Activated T-cell treated with anti-CD3 and anti-CD28 coated beads for 24 hours (primary cell): Measurements from ENCODE around the gene TMEM39A.

Source experiments
- DNase-seq: peaks from one replicate; pipeline ENCODE4 v3.0.0-alpha.2; 2020; ENCODE audit warnings: low read depth

The TMEM39A gene, protein sequence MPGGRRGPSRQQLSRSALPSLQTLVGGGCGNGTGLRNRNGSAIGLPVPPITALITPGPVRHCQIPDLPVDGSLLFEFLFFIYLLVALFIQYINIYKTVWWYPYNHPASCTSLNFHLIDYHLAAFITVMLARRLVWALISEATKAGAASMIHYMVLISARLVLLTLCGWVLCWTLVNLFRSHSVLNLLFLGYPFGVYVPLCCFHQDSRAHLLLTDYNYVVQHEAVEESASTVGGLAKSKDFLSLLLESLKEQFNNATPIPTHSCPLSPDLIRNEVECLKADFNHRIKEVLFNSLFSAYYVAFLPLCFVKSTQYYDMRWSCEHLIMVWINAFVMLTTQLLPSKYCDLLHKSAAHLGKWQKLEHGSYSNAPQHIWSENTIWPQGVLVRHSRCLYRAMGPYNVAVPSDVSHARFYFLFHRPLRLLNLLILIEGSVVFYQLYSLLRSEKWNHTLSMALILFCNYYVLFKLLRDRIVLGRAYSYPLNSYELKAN

GRCh38 chr3:119463171-119464169, at the start of gene TMEM39A:
Gene TMEM39A (minus strand): TSS chr3:119463615. CDS start chr3:119462074, 1,541 bp downstream.
- DNase-seq, result peak; percentile 98

DNA sequence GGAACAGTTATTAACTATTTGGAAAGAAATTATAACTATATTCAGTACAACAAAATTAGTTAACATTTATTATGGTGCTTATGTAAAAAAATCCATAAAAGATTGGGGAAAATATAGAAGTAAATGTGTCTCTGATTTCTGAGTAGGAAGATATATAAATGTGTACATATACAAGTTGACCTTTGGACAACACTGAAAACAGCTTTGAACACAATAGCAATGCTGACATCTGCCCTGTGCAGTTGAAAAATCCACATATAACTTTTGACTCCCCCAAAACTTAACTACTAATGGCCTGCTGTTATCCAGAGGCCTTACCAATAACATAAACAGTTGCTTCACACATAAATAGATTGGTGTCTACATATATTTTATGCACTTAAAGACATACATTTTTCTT, 47.3 kb upstream of the TMEM39A start:
- no peak for DNase-seq

DNA sequence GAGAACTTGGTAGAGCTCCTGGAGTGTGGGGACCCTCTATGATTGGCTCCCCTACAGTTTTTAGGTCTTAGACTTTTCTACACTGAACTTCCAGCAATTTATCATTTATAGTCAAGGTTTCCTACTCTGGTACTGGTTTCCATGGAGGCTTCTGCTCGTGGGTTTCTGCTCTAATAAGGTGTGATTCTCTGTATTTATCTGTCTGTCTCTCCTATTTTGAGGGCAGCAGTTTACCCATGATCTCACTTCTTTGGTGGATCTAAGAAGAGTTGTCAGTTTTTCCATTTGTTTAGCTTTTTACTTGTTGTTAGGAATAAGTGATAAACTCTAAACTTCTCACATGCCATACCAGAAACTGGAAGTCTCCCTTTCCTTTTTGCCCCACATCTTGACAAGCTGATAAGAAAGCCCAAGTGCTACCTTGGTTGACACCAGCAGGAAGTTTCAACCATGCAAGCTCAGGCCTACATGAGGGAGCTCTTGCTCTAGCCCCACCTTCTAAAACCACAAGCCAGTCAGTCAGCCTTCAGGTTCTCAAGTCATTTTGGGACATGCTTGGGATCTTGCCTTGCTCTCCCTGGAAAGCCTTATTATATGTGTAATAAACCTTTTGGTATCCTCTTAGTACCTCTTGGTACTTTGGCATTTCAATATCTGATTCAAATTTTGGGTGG, 44.9 kb upstream of the TMEM39A start:
- DNase-seq, result no peak

GRCh38 chr3:119507404-119507803, 44.0 kb upstream of the TMEM39A start:
- DNase-seq, result no peak

DNA sequence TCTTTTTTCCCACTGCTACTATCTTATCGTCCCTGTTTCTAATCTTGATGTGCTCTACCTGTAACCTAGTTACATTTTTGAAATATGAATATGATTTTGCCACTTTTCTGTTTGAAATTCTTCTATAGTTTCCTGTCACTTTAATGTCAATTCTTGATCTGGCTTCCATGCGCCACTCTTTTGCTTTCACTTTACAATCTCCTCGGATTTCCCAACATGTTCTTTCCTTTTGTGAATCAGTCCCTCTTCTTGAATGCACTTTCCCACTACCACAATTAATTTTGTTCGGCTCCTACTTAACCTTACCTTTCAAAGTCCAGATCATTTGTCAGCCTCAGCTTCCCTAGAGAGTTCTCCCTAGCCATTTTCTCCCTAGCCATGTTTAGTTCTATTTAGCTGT, 43.2 kb upstream of the TMEM39A start:
- DNase-seq, result no peak

GRCh38 chr3:119500901-119501300, 37.5 kb upstream of the TMEM39A start:
- no peak for DNase-seq

DNA sequence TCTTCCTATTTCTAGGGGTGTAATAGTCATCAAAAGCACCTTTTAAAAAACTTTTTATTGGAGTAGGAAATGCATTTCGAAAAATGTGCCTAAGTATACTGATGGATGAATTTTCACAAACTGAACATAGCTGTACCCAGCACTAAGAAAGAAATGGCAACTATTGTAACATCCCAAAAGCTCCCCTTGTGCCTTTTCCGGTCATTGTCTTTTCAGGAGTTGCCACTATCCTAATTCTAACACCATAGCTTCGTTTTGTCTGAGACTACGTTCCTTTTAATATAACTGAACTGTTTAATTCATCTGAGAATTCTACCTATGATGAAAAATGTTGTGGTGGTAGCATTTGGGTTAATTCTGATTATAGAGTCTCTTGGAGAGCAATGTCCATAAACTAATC, 36.9 kb upstream of the TMEM39A start:
- DNase-seq, result no peak

DNA sequence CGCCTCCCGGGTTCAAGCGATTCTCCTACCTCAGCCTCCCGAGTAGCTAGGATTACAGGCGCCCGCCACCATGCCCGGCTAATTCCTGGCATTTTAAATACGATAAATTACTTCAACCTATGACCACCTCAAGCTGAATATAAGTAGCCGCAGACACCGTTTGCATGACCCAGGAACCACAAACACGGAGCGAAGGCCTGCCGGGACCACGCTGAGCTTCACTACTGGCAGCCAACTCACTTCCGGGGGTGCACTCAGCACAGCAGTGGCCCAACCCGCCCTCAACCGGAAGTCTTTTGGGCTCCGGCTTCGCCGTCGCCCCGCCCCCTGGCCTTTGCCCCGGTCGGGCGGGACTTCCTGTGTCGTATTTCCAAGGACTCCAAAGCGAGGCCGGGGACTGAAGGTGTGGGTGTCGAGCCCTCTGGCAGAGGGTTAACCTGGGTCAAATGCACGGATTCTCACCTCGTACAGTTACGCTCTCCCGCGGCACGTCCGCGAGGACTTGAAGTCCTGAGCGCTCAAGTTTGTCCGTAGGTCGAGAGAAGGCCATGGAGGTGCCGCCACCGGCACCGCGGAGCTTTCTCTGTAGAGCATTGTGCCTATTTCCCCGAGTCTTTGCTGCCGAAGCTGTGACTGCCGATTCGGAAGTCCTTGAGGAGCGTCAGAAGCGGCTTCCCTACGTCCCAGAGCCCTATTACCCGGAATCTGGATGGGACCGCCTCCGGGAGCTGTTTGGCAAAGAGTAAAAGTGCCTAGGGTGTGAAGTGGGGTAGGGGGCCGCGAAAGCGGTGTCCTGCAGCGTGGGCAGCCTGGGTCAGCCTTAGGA, 35.0 kb upstream of the TMEM39A start, which contains the start of gene TIMMDC1:
TSS of gene TIMMDC1 (plus strand) at position 362 of the 826 bp plus-strand sequence. CDS start at position 549, 187 bp downstream.
- peak; percentile 97 for DNase-seq

DNA sequence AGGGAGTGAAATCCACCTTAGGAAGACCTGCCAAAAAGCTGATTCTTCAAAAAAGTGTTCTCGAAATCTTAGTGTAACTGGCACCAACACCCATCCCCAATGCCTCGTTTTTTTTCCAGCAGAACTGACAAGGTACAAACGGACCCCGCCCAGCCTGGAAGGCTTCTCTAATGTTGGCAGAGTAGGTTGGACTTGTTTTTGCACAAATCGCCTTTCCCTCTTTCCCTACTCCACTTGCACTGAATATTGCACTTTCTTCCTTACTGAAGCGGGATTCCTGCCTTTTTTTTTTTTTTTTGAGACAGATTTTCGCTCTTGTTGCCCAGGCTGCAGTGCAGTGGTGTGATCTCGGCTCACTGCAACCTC, 34.4 kb upstream of the TMEM39A start:
- no peak for DNase-seq

- DNase-seq, result no peak
These were observed 31.2 kb upstream of the TMEM39A start for GRCh38 chr3:119494597-119494996.

- no peak for DNase-seq
These were observed 29.4 kb upstream of the TMEM39A start for GRCh38 chr3:119492810-119493209.

- DNase-seq, result no peak
These were observed 28.7 kb upstream of the TMEM39A start for GRCh38 chr3:119492128-119492527.

DNA sequence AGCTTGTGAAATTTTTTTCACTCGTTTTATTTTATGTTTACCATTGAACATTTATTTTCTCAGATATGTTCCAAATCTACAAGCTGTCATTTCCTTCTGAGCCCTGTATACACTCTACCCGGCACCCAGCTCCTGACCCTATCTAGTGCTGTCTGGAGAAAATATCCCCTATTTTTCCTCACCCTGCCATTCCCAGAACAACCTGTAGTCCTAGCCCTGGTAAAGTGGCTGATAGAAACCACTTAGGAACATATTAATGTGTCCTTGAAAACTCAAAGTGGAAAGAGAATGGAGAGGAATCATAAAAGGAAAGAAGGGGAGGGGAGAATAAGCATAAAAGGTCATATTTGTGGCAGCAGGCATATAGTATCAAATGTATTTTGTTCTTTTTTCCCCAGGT, 26.7 kb upstream of the TMEM39A start:
- no peak for DNase-seq

DNA sequence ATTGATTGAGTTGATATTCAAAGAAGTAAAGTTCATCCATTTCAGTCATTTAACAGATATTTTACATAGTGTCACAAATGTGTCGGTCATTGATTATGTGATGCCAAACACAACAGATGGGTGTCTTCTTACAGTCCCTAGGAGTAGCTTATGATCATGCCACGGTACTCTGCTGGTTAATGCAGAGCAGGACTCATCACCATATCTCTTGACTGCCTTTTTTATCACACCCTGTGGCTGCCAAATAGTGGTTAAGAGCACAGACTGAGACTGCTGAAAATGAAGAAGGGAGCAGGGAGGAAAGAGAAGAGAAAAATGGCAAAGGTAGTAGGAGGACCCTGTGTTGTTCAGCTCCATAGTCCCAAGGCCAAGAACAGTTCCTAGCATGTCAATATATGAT, 22.1 kb upstream of the TMEM39A start:
- no peak for DNase-seq

GRCh38 chr3:119483101-119483500, 19.7 kb upstream of the TMEM39A start:
- no peak for DNase-seq

- no peak for DNase-seq
These were observed 17.7 kb upstream of the TMEM39A start for GRCh38 chr3:119481079-119481478.

- no peak for DNase-seq
These were observed 7.5 kb upstream of the TMEM39A start for GRCh38 chr3:119470866-119471265.

GRCh38 chr3:119469418-119470189, 6.2 kb upstream of the TMEM39A start:
- DNase-seq, result no peak

- DNase-seq, result no peak
These were observed 4.6 kb upstream of the TMEM39A start for GRCh38 chr3:119468041-119468440.

DNA sequence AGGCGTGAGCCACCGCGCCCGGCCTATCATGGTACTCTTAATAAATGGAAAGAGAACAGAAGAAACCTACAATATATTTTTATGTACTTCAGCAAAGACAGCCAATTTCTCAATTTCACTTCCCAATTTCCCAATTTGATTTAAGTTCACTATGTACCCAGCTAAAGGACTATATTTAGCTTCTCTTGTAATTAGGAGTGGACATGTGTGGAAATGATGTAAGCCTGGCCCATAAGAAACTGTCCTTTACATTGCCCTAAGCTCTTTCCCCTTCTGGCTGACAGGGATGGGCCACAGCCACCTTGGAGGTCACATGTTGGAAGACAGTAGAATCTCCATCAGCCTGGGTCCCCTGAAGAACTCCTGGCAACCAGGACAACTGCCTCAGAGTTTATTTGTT, 6.2 kb downstream of the TMEM39A start:
- no peak for DNase-seq
